Stimulated activated CD4-positive, alpha-beta T cell treated with anti-CD3 and anti-CD28 coated beads, Interleukin-4, amount 100 ng/mL, for 4 hours (primary cell): ENCODE results near the gene DAB2IP.

Source experiments
- DNase-seq, 2 experiments: peaks; one replicate each; pipeline ENCODE4 v3.0.0-alpha.2; 2020

DAB2IP gene

GRCh38 chr9:121645853-121646807 lies 5.3 kb upstream of the DAB2IP start:
- no peak for DNase-seq

- no peak for DNase-seq
Observed at GRCh38 chr9:121646992-121647391, 4.4 kb upstream of the DAB2IP start.

- DNase-seq, result no peak
Observed at GRCh38 chr9:121648172-121648571, 3.3 kb upstream of the DAB2IP start.

GRCh38 chr9:121648799-121649198 lies 2.6 kb upstream of the DAB2IP start:
- DNase-seq, result no peak

GRCh38 chr9:121649476-121650216 lies 1.8 kb upstream of the DAB2IP start:
- no peak for DNase-seq

- peak; percentile 7 to 10 for DNase-seq
Observed at GRCh38 chr9:121650217-121651007, 1.0 kb upstream of the DAB2IP start.

GRCh38 chr9:121651008-121651294 lies 483 bp upstream of the DAB2IP start:
- no peak for DNase-seq

- DNase-seq, result no peak
Observed at GRCh38 chr9:121652021-121652837, 795 bp downstream of the DAB2IP start.

- no peak for DNase-seq
Observed at GRCh38 chr9:121652838-121653231, 1.4 kb downstream of the DAB2IP start.

GRCh38 chr9:121654499-121655140 lies 3.2 kb downstream of the DAB2IP start:
- no peak for DNase-seq

- DNase-seq, result no peak
Observed at GRCh38 chr9:121655231-121655755, 3.9 kb downstream of the DAB2IP start.

- DNase-seq, result no peak
Observed at GRCh38 chr9:121656941-121657470, 5.6 kb downstream of the DAB2IP start.

GRCh38 chr9:121658166-121658565 lies 6.7 kb downstream of the DAB2IP start:
- no peak for DNase-seq

GRCh38 chr9:121658591-121658990 lies 7.2 kb downstream of the DAB2IP start:
- DNase-seq, result no peak

- DNase-seq, result no peak
Observed at GRCh38 chr9:121660367-121660766, 8.9 kb downstream of the DAB2IP start.

- no peak for DNase-seq
Observed at GRCh38 chr9:121660876-121661275, 9.4 kb downstream of the DAB2IP start.

GRCh38 chr9:121661328-121661727 lies 9.9 kb downstream of the DAB2IP start:
- no peak for DNase-seq

GRCh38 chr9:121662359-121662758 lies 10.9 kb downstream of the DAB2IP start:
- DNase-seq, result no peak

- no peak for DNase-seq
Observed at GRCh38 chr9:121662891-121663580, 11.6 kb downstream of the DAB2IP start.

GRCh38 chr9:121663591-121663990 lies 12.2 kb downstream of the DAB2IP start:
- no peak for DNase-seq

GRCh38 chr9:121666294-121666693 lies 14.9 kb downstream of the DAB2IP start:
- no peak for DNase-seq
